Ovary (tissue), 9 donors: ENCODE measurements around the gene LYPLAL1. TPM values are rescaled to one million over a fixed set of nuclear protein-coding genes. Genes with fewer than 3 reads are reported as not detected.

Source experiments
- DNase-seq, 5 donors: peaks; one replicate each; pipeline ENCODE4 v3.0.0-alpha.2; 2019 to 2020
- H3K27ac ChIP-seq, 2 donors: fragments of 200-600 bp; one replicate each; pipeline versions ENCODE4 v1.5.1 to v1.8.0; 2019 to 2022
- H3K27me3 ChIP-seq: fragments of 200-600 bp; one replicate; pipeline ENCODE4 v1.8.0; 2022
- H3K36me3 ChIP-seq: fragments of 200-600 bp; sonication (generic); one replicate; pipeline ENCODE4 v1.5.1; 2019
- H3K4me1 ChIP-seq: one replicate; pipeline ENCODE4 v1.8.1; 2013; ENCODE audit warnings: mild to moderate bottlenecking, moderate library complexity; ENCODE audit not compliant: insufficient read depth
- H3K4me3 ChIP-seq: fragments of 200-600 bp; sonication (generic); one replicate; pipeline ENCODE4 v1.5.1; 2017
- H3K9me3 ChIP-seq, 2 donors: fragments of 200-600 bp in 1 of 2; sonication (generic) in 1 of 2; one replicate each; pipeline versions ENCODE4 v1.5.1 to v1.8.1; 2013 to 2019; ENCODE audit warnings: mild to moderate bottlenecking in 1 of 2, moderate library complexity in 1 of 2
- EP300 ChIP-seq: sonication (generic); formaldehyde crosslinking; IDR thresholded peaks from one replicate; pipeline ENCODE4 v1.6.1; 2017; ENCODE audit warnings: antibody characterized with exemption
- POLR2A ChIP-seq: fragments of 450-650 bp; IDR thresholded peaks from one replicate; pipeline ENCODE4 v1.6.1; 2017; ENCODE audit warnings: antibody characterized with exemption, mild to moderate bottlenecking, moderate library complexity
- WGBS, 3 donors: extraction: QIAGEN DNeasy Blood & Tissue Kit in 1 of 3; methylation state at CpG; one replicate each; pipeline versions ENCODE4 v1.1.5 to v1.1.7; 2013 to 2017; 5-methylcytosine and 5-hydroxymethylcytosine counted together
- intact Hi-C, 4 donors: fragments of 100-400 bp; cut with DNase I; formaldehyde crosslinking; loops; one replicate each; pipeline versions ENCODE4 v1.11.0 to v1.15.1; 2022 to 2023
- polyA plus RNA-seq, 2 donors: library from polyadenylated mRNA; stranded (reverse); fragments of 200-250 nt in 1 of 2; fragments of 350-450 nt in 1 of 2; fragmentation: Illumina TruSeq in 1 of 2; extraction: RNeasy Lipid Tissue Mini Kit (QIAGEN cat#74804) in 1 of 2; gene quantifications; one replicate each; pipeline ENCODE4 v1.2.3, GENCODE V29; 2013 to 2014
- total RNA-seq, 7 donors: library from RNA; depleted of rRNA in 2 of 7; stranded (reverse); fragments of >200 nt in 2 of 7; fragmentation: NEBNext Ultra II Directional in 3 of 7; extraction: Animal tissue kit (Norgen Biotek cat#: 25700) in 3 of 7; gene quantifications; one replicate each; pipeline versions ENCODE4 v1.1.0 to v1.2.4, GENCODE V29; 2016 to 2023
- TF ChIP-seq, protein P1 (sequence below), 3 donors: fragments of 450-650 bp in 2 of 3; fragments of 200-600 bp in 1 of 3; IDR thresholded peaks; one replicate each; pipeline versions ENCODE4 v1.5.1 to v1.8.0; 2016 to 2022; ENCODE audit warnings: antibody characterized with exemption in 3 of 3, mild to moderate bottlenecking in 1 of 3
- donor health status: DM: no; HTN: no; CAD: no; lungs with moderate emphysema.
- donor health status: DM: no; HTN: no; CAD: no.
- donor health status: Bipolar disorder and iron deficiency.
- donor health status: DM: yes; HTN: yes; CAD: no.
- donor health status: DM: no; HTN: no; CAD: no.
- donor health status: DM: yes; HTN: yes; CAD: no.

LYPLAL1 gene
- total and polyA plus RNA-seq, 9 donors, result 14.7 to 43.8 (median 36.8) TPM

DNA sequence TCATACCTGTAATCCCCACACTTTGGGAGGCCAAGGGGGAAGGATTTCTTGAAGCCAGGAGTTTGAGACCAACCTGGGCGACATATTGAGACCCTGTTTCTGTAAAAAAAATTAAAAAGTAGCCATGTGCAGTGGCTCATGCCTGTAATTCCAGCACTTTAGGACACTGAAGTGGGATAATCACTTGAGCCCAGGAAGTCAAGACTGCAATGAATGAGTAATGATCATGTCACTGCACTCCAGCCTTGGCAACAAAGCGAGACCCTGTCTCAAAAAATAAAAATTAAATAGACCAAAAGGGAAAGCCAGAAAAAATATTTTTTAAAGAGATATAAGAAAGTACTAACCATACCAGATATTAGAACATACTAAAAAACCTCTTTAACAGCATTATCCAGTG, 44.7 kb upstream of the LYPLAL1 start:
- Histone ChIP-seq H3K36me3 (no peaks in the 10 kb centered on the region), H3K4me3 (no peak overlapping the region), H3K27ac (no peak overlapping the region), H3K4me1 (peaks cover 2% of the 10 kb centered on the region), H3K9me3 (no peaks in the 10 kb centered on the region), H3K27me3 (no peaks in the 10 kb centered on the region)
- intact Hi-C loops, result no loop called here
- TF ChIP-seq POLR2A (no peak), EP300 (no peak)
- TF ChIP-seq, protein P1, sequence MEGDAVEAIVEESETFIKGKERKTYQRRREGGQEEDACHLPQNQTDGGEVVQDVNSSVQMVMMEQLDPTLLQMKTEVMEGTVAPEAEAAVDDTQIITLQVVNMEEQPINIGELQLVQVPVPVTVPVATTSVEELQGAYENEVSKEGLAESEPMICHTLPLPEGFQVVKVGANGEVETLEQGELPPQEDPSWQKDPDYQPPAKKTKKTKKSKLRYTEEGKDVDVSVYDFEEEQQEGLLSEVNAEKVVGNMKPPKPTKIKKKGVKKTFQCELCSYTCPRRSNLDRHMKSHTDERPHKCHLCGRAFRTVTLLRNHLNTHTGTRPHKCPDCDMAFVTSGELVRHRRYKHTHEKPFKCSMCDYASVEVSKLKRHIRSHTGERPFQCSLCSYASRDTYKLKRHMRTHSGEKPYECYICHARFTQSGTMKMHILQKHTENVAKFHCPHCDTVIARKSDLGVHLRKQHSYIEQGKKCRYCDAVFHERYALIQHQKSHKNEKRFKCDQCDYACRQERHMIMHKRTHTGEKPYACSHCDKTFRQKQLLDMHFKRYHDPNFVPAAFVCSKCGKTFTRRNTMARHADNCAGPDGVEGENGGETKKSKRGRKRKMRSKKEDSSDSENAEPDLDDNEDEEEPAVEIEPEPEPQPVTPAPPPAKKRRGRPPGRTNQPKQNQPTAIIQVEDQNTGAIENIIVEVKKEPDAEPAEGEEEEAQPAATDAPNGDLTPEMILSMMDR (IDR thresholded peaks at IDR 0.05), result no peak
- WGBS, 3 donors, result 93 to 98% (median 95%) methylated on average over 2 of the region's 2 CpGs
- DNase-seq, result no peak

DNA sequence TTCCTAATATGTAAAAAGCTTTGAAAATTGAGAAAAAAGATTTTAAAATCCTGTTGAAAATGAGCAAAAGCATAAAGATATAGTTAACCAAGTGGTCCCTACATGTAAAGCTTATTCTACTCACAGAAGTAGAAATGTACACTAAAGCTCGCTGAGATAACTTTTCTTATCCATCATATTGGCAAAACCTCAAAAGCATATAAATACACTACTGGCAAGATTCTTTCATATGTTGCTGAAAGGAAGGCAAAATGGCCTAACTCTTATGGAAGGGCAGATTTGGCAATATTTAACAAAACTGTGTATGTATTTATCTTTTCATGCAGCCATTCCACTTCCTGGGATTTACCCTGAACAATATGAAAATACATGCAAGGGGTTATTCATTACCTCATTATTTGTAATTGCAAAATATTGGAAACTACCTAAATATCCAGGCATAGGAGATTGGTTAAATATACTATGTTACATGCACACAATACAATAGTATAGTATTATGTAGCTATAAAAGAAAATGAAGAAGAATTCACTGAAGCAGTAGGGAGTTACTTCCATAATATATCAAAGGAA, 43.2 kb upstream of the LYPLAL1 start:
- TF ChIP-seq EP300 (no peak), POLR2A (no peak)
- TF ChIP-seq, protein P1 (IDR thresholded peaks at IDR 0.05), result no peak
- intact Hi-C loops, result no loop called here

DNA sequence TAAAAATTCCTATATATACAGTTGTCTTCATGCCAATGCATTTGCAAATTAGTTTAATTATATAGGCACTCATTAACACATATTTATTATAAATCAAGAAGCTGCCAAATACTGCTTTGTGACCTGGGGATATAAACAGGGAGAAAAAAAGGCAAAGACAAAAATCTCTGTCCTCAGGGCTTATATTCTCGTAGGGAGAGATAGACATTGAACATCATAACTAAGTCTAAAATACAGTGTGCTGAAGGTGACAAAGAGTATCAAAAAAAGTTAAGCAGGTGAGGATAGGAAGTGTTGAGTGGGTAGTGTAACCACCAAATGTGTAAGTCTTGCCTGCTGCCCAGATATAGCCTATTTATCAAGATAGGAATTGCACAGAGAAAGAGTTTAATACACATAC, 40.7 kb upstream of the LYPLAL1 start:
- H3K4me3 ChIP-seq, result no peak overlapping the region
- H3K9me3 ChIP-seq, result no peaks in the 10 kb centered on the region
- WGBS, 3 donors, result 94 to 100% (median 95%) methylated on average over 1 of the region's 1 CpG
- H3K36me3 ChIP-seq, result no peaks in the 10 kb centered on the region
- intact Hi-C loops, result no loop called here
- TF ChIP-seq EP300 (no peak), POLR2A (no peak)
- TF ChIP-seq, protein P1 (IDR thresholded peaks at IDR 0.05), result no peak
- no peaks in the 10 kb centered on the region for H3K4me1 ChIP-seq
- H3K27me3 ChIP-seq, result no peaks in the 10 kb centered on the region
- no peak for DNase-seq
- H3K27ac ChIP-seq, result no peak overlapping the region

More for the DNA sequence above, 43.2 kb upstream of the LYPLAL1 start:
- Histone ChIP-seq H3K36me3 (no peaks in the 10 kb centered on the region), H3K27ac (no peak overlapping the region), H3K27me3 (no peaks in the 10 kb centered on the region), H3K4me1 (peaks cover 2% of the 10 kb centered on the region), H3K9me3 (no peaks in the 10 kb centered on the region), H3K4me3 (no peak overlapping the region)
- no peak for DNase-seq
- WGBS, 3 donors, result 93 to 98% (median 96%) methylated on average over 1 of the region's 1 CpG

DNA sequence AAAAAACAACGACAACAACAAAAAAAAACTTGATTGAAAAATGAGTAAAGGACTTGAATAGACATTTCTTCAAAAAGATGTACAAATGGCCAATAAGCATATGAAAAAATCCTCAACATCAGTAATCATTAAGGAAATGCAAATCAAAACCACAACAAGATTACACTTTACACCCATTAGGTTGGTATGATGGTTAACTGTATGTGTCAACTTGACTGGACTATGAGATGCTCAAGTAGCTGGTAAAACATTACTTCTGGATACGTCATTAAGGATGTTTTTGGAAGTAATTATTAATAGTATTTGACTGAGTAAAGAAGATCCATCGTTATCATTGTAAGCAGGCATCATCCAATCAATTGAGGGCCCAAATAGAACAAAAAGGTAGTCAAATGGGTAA, 34.9 kb upstream of the LYPLAL1 start:
- intact Hi-C loops, result no loop called here
- H3K36me3 ChIP-seq, result no peaks in the 10 kb centered on the region
- 96 to 99% (median 96%) methylated on average over 3 of the region's 3 CpGs for WGBS, 3 donors
- no peak overlapping the region for H3K27ac ChIP-seq
- TF ChIP-seq EP300, result no peak
- TF ChIP-seq, protein P1 (IDR thresholded peaks at IDR 0.05), result no peak
- TF ChIP-seq POLR2A, result no peak
- DNase-seq, result no peak
- H3K4me1 ChIP-seq, result no peaks in the 10 kb centered on the region
- no peaks in the 10 kb centered on the region for H3K9me3 ChIP-seq
- H3K4me3 ChIP-seq, result no peak overlapping the region
- H3K27me3 ChIP-seq, result no peaks in the 10 kb centered on the region
